NT2/D1 (cell line): ENCODE data around the gene PLPPR4.

Experiments
- SUZ12 ChIP-seq: IDR thresholded peaks from 2 replicates; pipeline ENCODE4 v1.6.1; 2011; ENCODE audit not compliant: insufficient read length, insufficient read depth; ENCODE audit errors: extremely low read depth
- YY1 ChIP-seq: IDR thresholded peaks from 2 replicates; pipeline ENCODE4 v1.6.1; 2011; ENCODE audit not compliant: insufficient read length, insufficient read depth
- ZNF274 ChIP-seq: IDR thresholded peaks from 2 replicates; pipeline ENCODE4 v1.6.1; 2011; ENCODE audit warnings: mild to moderate bottlenecking, low read depth, low read length

GRCh38 chr1:99265124-99265523 is 832 bp downstream of the PLPPR4 start:
- TF ChIP-seq ZNF274 (no peak), YY1 (no peak), SUZ12 (no peak)
